ENCODE data around the gene GRIN2C.
"Not testable (repeated sequence)": the region's sequence is repeated elsewhere in the genome, so short reads cannot be mapped to it uniquely, and the experiment has no call there.

The GRIN2C gene

GRCh38 chr17:74859459-74860228 lies at the start of gene GRIN2C:
Gene GRIN2C (minus strand): TSS chr17:74859885. CDS start chr17:74855092, 4,793 bp downstream.
- no peak for DNase-seq (ENCODE audit: low read depth)
- H3K4me3 ChIP-seq (ENCODE audit: low read depth, low read length), result no peak within 1 kb of the TSS

- H3K4me3 ChIP-seq (ENCODE audit: low read depth, low read length), result not testable (repeated sequence)
Observed at GRCh38 chr17:74909097-74909496, 49.4 kb upstream of the GRIN2C start.

GRCh38 chr17:74907012-74907411 lies 47.3 kb upstream of the GRIN2C start:
- no peak overlapping the region for H3K4me3 ChIP-seq (ENCODE audit: low read depth, low read length)

More at GRCh38 chr17:74909097-74909496, 49.4 kb upstream of the GRIN2C start:
- not testable (repeated sequence) for DNase-seq (ENCODE audit: low read depth)

GRCh38 chr17:74906214-74906793 lies 46.6 kb upstream of the GRIN2C start:
- DNase-seq (ENCODE audit: low read depth); H3K4me3 ChIP-seq (ENCODE audit: low read depth, low read length): not testable (repeated sequence)

More at GRCh38 chr17:74907012-74907411, 47.3 kb upstream of the GRIN2C start:
- no peak for DNase-seq (ENCODE audit: low read depth)

- DNase-seq (ENCODE audit: low read depth), result no peak
- no peak overlapping the region for H3K4me3 ChIP-seq (ENCODE audit: low read depth, low read length)
Observed at GRCh38 chr17:74904687-74905409, 45.2 kb upstream of the GRIN2C start.

- no peak overlapping the region for H3K4me3 ChIP-seq (ENCODE audit: low read depth, low read length)
- DNase-seq (ENCODE audit: low read depth), result no peak
Observed at GRCh38 chr17:74903671-74904070, 44.0 kb upstream of the GRIN2C start.

- no peak for DNase-seq (ENCODE audit: low read depth)
- no peak overlapping the region for H3K4me3 ChIP-seq (ENCODE audit: low read depth, low read length)
Observed at GRCh38 chr17:74903034-74903433, 43.3 kb upstream of the GRIN2C start.

GRCh38 chr17:74901353-74902135 lies 41.9 kb upstream of the GRIN2C start:
- H3K4me3 ChIP-seq (ENCODE audit: low read depth, low read length), result no peak overlapping the region
- no peak for DNase-seq (ENCODE audit: low read depth)

GRCh38 chr17:74900208-74900607 lies 40.5 kb upstream of the GRIN2C start:
- H3K4me3 ChIP-seq (ENCODE audit: low read depth, low read length), result no peak overlapping the region
- DNase-seq (ENCODE audit: low read depth), result no peak

- no peak overlapping the region for H3K4me3 ChIP-seq (ENCODE audit: low read depth, low read length)
- DNase-seq (ENCODE audit: low read depth), result no peak
Observed at GRCh38 chr17:74898376-74898946, 38.8 kb upstream of the GRIN2C start.

- no peak overlapping the region for H3K4me3 ChIP-seq (ENCODE audit: low read depth, low read length)
- DNase-seq (ENCODE audit: low read depth), result no peak
Observed at GRCh38 chr17:74893936-74894671, 34.4 kb upstream of the GRIN2C start.

GRCh38 chr17:74892974-74893911 lies 33.6 kb upstream of the GRIN2C start, which contains the start of gene FADS6:
Gene FADS6 (minus strand): TSS chr17:74893633. CDS start chr17:74893595, 38 bp downstream.
- no peak for DNase-seq (ENCODE audit: low read depth)
- peak within 1 kb of the TSS; percentile 7 for H3K4me3 ChIP-seq (ENCODE audit: low read depth, low read length)

- no peak for DNase-seq (ENCODE audit: low read depth)
- no peak overlapping the region for H3K4me3 ChIP-seq (ENCODE audit: low read depth, low read length)
Observed at GRCh38 chr17:74892013-74892841, 32.5 kb upstream of the GRIN2C start.

- H3K4me3 ChIP-seq (ENCODE audit: low read depth, low read length), result no peak overlapping the region
- no peak for DNase-seq (ENCODE audit: low read depth)
Observed at GRCh38 chr17:74890554-74890953, 30.9 kb upstream of the GRIN2C start.

- DNase-seq (ENCODE audit: low read depth), result no peak
Observed at GRCh38 chr17:74888469-74888868, 28.8 kb upstream of the GRIN2C start.

GRCh38 chr17:74883241-74883745 lies 23.6 kb upstream of the GRIN2C start:
- no peak overlapping the region for H3K4me3 ChIP-seq (ENCODE audit: low read depth, low read length)
- DNase-seq (ENCODE audit: low read depth), result no peak

More at GRCh38 chr17:74888469-74888868, 28.8 kb upstream of the GRIN2C start:
- no peak overlapping the region for H3K4me3 ChIP-seq (ENCODE audit: low read depth, low read length)
